Small intestine (tissue), 7 donors: ENCODE data around the gene HTR2C. TPM values are rescaled to one million over a fixed set of nuclear protein-coding genes. Genes with fewer than 3 reads are reported as not detected.
"Not testable (repeated sequence)": the region's sequence is repeated elsewhere in the genome, so short reads cannot be mapped to it uniquely, and the experiment has no call there.

Experiments used
- DNase-seq, 2 donors: peaks; one replicate each; pipeline versions ENCODE4 v3.0.0 to v3.0.0-alpha.2; 2013
- FAIRE-seq: peaks from 2 replicates; lab custom pipeline; 2012; peaks lifted over from hg19 to GRCh38; lab: Jason Lieb, UNC
- H3K27ac ChIP-seq, 3 donors: one replicate each; pipeline ENCODE4 v1.5.1; 2013; ENCODE audit warnings: low read length in 2 of 3, mild to moderate bottlenecking in 2 of 3, control low read depth in 1 of 3, inconsistent platforms in 1 of 3, low read depth in 1 of 3, moderate library complexity in 1 of 3
- H3K27me3 ChIP-seq, 3 donors: one replicate each; pipeline ENCODE4 v1.6.1; 2013; ENCODE audit warnings: low read length in 3 of 3, inconsistent platforms in 1 of 3; ENCODE audit not compliant: control insufficient read depth in 3 of 3, insufficient read depth in 3 of 3
- H3K36me3 ChIP-seq, 3 donors: one replicate each; pipeline ENCODE4 v1.6.1; 2013; ENCODE audit warnings: low read length in 3 of 3, inconsistent platforms in 1 of 3, low read depth in 1 of 3, mild to moderate bottlenecking in 1 of 3, moderate library complexity in 1 of 3; ENCODE audit not compliant: control insufficient read depth in 3 of 3, insufficient read depth in 2 of 3
- H3K4me1 ChIP-seq, 3 donors: one replicate each; pipeline ENCODE4 v1.6.1; 2013; ENCODE audit warnings: low read length in 2 of 3, inconsistent platforms in 1 of 3, low read depth in 1 of 3, mild to moderate bottlenecking in 1 of 3, moderate library complexity in 1 of 3; ENCODE audit not compliant: control insufficient read depth in 3 of 3, insufficient read depth in 2 of 3
- H3K4me3 ChIP-seq, 3 donors: one replicate each; pipeline ENCODE4 v1.5.1; 2013; ENCODE audit warnings: low read length in 3 of 3, control low read depth in 1 of 3, inconsistent platforms in 1 of 3, low read depth in 1 of 3, mild to moderate bottlenecking in 1 of 3, moderate library complexity in 1 of 3
- H3K9me3 ChIP-seq, 2 donors: one replicate each; pipeline ENCODE4 v1.6.1; 2013; ENCODE audit warnings: low read depth in 1 of 2, low read length in 1 of 2; ENCODE audit not compliant: control insufficient read depth in 2 of 2, insufficient read depth in 1 of 2
- WGBS, 3 donors: extraction: QIAGEN DNeasy Blood & Tissue Kit; methylation state at CpG; one replicate each; pipeline ENCODE4 v1.1.7; 2013; 5-methylcytosine and 5-hydroxymethylcytosine counted together
- polyA plus RNA-seq, 4 donors: library from polyadenylated mRNA; stranded (reverse) in 3 of 4; unstranded in 1 of 4; fragments of 200-250 nt in 3 of 4; fragments of 120-200 nt in 1 of 4; gene quantifications; one replicate each; pipeline versions ENCODE4 v1.2.1 to v1.2.3, GENCODE V29; 2013
- donor health status: healthy with polysubstance abuse.
- donor health status: control.
- donor health status: control.
- donor health status: Bipolar disorder and iron deficiency.
- donor health status: healthy.

Gene HTR2C
- polyA plus RNA-seq, 4 donors: not detected

DNA sequence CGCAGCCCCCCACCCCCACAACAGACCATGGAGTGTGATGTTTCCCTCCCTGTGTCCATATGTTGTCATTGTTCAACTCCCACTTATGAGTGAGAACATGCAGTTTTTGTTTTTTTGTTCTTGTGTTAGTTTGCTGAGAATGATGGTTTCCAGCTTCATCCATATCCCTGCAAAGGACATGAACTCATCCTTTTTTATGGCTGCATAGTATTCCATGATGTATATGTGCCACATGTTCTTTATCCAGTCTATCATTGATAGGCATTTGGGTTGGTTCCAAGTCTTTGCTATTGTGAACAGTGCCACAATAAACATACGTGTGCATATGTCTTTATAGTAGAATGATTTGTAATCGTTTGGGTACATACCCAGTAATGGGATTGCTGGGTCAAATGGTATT, 353.2 kb downstream of the HTR2C start:
- H3K27ac ChIP-seq, DNase-seq, H3K4me1 ChIP-seq, H3K4me3 ChIP-seq, H3K9me3 ChIP-seq, H3K36me3 ChIP-seq, FAIRE-seq, H3K27me3 ChIP-seq: not testable (repeated sequence)
- WGBS, 3 donors: 87 to 88% (median 87%) methylated on average over 3 of the region's 3 CpGs

DNA sequence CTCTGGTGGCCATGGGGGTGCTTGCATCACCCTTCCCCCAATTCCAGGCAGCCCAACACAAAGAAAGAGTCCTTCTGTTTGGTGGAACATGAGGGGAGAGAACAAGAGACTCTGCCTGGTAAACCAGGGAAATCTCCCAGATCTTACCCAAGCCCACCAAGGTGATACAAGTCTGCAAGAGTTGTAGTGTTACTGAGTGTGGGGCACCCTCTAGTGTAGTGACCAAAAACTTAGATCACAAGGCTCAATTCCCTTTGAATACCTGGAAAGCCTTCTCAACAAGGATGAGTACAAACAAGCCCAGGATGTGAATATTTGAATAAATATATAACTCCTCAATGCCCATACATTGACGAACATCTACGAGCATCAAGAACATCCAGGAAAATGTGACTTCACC, 368.8 kb downstream of the HTR2C start:
- H3K4me1 ChIP-seq: no peaks in the 10 kb centered on the region
- H3K27ac ChIP-seq: no peak overlapping the region
- 81 to 93% (median 93%) methylated on average over 2 of the region's 2 CpGs for WGBS, 3 donors
- DNase-seq (no peak), FAIRE-seq (no peak)
- no peaks in the 10 kb centered on the region for H3K27me3 ChIP-seq
- H3K36me3 ChIP-seq: no peaks in the 10 kb centered on the region
- H3K4me3 ChIP-seq: no peak overlapping the region
- H3K9me3 ChIP-seq: no peaks in the 10 kb centered on the region
